ENCODE results near the gene MYL3.

MYL3 gene

DNA sequence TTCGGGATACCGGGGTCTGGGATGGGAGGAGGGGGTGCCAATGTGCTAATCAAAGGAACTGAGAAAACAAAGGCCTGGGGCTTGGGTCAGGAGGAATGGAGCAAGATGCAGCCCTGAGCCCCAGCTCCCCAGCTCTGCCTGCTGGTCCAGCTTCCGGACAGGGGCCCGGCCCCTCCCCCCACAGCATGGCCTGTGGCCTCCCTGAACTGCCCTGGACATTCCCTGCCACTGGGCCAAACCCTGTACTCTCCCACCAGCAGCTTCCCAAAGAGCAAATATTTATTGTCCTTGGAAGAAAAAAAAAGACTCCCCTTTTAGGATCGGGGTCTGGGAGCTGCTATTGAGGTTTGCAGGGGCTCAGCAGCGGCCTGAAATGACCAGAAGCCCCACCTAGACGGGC lies 5.7 kb upstream of the MYL3 start:
- no peak overlapping the region for H3K4me3 ChIP-seq (ENCODE audit: low read depth, low read length)
- TF ChIP-seq, protein P1, sequence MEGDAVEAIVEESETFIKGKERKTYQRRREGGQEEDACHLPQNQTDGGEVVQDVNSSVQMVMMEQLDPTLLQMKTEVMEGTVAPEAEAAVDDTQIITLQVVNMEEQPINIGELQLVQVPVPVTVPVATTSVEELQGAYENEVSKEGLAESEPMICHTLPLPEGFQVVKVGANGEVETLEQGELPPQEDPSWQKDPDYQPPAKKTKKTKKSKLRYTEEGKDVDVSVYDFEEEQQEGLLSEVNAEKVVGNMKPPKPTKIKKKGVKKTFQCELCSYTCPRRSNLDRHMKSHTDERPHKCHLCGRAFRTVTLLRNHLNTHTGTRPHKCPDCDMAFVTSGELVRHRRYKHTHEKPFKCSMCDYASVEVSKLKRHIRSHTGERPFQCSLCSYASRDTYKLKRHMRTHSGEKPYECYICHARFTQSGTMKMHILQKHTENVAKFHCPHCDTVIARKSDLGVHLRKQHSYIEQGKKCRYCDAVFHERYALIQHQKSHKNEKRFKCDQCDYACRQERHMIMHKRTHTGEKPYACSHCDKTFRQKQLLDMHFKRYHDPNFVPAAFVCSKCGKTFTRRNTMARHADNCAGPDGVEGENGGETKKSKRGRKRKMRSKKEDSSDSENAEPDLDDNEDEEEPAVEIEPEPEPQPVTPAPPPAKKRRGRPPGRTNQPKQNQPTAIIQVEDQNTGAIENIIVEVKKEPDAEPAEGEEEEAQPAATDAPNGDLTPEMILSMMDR (IDR thresholded peaks at IDR 0.05; ENCODE audit: low read depth, low read length): no peak

DNA sequence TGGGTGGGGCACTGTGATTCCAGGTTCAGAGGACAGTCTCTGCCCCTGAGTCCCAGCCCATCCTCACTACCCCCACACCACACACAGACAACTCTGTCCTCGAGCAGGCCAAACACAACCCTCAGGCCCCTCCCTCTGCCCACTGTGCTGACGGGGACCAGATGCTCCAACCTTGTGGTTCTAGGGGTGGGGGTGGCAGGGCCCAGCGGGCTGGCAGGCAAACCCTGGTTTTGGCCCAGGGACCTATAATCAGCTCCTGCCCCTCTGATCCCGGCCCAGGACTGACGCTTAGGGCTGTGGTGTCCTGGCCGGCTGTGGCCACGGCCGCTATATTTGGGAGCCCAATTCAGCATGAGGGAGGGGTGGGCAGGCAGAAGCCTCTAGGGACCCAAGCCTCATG lies 5.0 kb upstream of the MYL3 start:
- TF ChIP-seq, protein P1 (IDR thresholded peaks at IDR 0.05; ENCODE audit: low read depth, low read length): no peak
- H3K4me3 ChIP-seq (ENCODE audit: low read depth, low read length): no peak overlapping the region

DNA sequence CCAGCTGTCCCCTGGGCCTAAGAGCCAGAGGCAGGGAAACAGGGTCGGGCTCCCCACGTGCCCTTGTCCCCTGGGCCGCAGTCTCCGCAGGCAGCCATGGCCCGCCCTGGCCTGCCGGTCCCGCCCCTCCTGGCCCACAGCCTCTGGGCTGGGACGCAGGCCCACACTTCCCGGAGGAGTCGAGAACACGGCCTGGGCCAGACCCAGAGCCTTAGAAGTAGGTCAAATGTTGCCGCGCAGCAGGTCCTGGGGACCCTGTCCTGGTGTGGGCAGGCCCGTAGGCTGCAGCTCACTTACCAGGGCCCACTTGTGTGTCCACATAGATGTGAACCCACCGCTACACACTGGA lies 4.3 kb upstream of the MYL3 start:
- no peak overlapping the region for H3K4me3 ChIP-seq (ENCODE audit: low read depth, low read length)
- TF ChIP-seq, protein P1 (IDR thresholded peaks at IDR 0.05; ENCODE audit: low read depth, low read length): no peak

DNA sequence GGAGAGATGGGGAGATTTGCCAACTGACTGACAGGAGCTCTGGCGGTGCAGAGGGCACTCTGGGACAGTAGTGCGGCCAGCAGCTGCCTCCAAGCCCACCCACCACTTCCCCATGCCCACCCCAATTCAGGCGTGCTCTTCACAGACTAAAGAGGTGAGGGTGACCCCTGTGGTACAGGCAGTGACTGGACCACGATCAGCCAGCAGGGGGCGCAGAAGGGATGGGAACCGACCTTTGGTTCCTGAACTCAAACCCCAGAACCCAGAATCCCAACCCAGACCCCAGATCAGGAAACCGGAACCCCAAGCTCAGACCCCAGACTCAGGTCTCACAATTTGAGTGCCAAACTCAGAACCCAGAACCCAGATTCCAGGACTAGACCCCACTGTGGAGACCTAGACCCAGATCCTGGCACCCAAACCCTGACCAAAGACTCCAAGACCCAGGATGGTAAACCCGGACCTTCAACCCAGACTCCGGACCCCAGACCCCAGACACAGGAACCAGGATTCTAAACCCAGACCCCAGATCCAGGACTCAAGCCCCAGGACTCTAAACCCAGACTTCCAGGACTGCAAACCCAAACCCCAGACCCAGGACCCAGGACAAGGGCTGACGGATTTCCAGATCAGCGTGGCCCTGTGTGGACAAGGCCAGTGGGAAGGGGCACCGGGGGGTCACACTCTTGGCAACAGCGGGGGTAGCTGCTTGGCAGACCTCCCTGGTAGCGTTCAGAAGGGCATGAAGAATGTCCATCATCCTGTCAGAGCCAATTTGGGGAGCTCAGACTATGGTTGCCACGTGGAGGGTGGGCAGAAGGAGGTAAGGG lies 3.7 kb upstream of the MYL3 start:
- H3K4me3 ChIP-seq (ENCODE audit: low read depth, low read length): no peak overlapping the region
- TF ChIP-seq, protein P1 (IDR thresholded peaks at IDR 0.05; ENCODE audit: low read depth, low read length): peak; percentile 85

DNA sequence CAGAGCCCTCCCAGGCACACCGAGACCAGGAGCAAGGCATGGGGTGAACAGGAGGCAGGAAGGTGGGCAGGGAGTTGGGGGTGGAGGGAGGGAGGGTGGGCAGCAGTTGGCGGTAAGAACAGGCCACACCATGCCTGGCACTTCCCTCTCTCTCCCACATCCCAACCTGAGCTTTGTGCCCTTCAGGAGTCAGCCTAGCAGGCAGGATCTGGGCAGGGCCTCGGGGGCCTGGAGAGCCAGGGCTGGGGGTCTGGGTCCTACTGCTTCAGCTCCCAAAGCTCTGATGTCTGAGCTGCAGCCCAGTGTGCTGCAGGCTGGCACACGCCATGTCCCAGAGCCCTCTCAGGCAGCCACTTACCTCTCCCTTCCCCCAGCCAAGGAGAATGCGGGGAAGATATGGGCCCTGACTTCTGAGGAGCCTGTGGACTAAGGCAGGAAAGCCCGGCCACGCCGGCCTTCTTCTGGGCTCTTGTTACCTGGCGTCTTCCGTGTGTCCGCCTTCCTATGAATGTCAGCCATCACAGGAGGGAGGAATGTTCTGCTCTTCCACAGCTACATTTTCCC lies 2.9 kb upstream of the MYL3 start:
- H3K4me3 ChIP-seq (ENCODE audit: low read depth, low read length): no peak overlapping the region

DNA sequence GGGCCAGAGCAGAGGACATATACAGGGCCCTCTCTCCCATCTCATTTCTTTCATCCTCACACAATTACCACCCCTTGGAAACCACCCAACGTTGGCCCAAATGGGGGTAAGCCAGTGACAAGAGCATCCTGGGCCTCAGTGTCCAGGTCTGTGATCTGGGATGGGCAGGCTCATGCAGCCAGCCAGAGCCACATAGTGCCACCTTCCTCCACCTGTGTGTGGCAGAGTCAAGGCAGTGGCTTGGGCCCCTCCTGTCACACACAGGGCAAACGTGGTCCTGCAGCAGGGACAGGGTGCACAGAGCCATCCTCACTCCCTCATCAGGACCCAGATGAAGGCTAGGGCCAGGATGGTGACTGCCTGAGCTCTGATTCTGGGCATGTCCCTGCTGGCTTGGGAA lies 2.3 kb upstream of the MYL3 start:
- no peak overlapping the region for H3K4me3 ChIP-seq (ENCODE audit: low read depth, low read length)
- TF ChIP-seq, protein P1 (IDR thresholded peaks at IDR 0.05; ENCODE audit: low read depth, low read length): no peak

More for the DNA sequence above, 2.9 kb upstream of the MYL3 start:
- TF ChIP-seq, protein P1 (IDR thresholded peaks at IDR 0.05; ENCODE audit: low read depth, low read length): no peak

DNA sequence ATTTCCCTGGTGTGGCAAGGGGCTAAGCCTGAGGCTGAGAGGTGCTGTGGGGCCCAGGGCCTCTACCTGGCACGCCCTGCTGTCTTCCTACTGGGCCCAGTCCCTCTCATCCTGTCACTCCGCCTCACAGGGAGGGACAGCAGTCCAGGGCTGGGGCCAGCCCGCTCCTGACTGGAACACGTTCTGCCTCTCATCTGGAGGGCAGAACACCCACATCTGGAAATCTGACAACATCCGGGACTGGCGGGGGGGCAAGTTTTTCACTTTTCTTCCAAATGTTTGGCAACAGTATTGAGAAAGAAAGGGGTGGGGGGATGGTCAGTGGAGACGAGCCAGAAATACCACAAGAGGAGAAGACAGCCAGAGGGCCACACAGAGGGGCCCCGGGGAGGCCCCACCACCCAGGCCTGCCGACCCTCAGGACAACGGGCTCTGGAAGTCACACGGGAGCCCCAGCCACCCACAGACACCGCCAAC lies 1.8 kb upstream of the MYL3 start:
- TF ChIP-seq, protein P1 (IDR thresholded peaks at IDR 0.05; ENCODE audit: low read depth, low read length): no peak
- no peak overlapping the region for H3K4me3 ChIP-seq (ENCODE audit: low read depth, low read length)
